PFSK-1 (cell line): ENCODE data around the gene ECE1.

Experiments used
- FOXP2 ChIP-seq: optimal IDR thresholded peaks from 2 replicates; pipeline ENCODE3; 2011; ENCODE audit warnings: borderline replicate concordance, control low read depth, inconsistent platforms; ENCODE audit not compliant: insufficient read depth; ENCODE audit errors: extremely low read length, extremely low read depth
- POLR2AphosphoS5 ChIP-seq: IDR thresholded peaks from 2 replicates; pipeline ENCODE4 v1.6.1; 2012; ENCODE audit warnings: low read depth, mild to moderate bottlenecking, control low read depth, low read length, moderate library complexity
- SIN3A ChIP-seq: IDR thresholded peaks from 2 replicates; pipeline ENCODE4 v1.6.1; 2012; ENCODE audit warnings: mild to moderate bottlenecking, low read length, moderate library complexity, borderline replicate concordance; ENCODE audit not compliant: insufficient read depth
- TAF1 ChIP-seq: IDR thresholded peaks from 2 replicates; pipeline ENCODE4 v1.6.1; 2012; ENCODE audit warnings: low read length, control low read depth, borderline replicate concordance; ENCODE audit not compliant: insufficient read depth
- TF ChIP-seq, protein P1 (sequence below), 2 experiments: IDR thresholded peaks; 2 replicates each; pipeline versions ENCODE4 v1.6.1 to v1.8.0; 2011 to 2012; ENCODE audit warnings: low read depth in 2 of 2, low read length in 2 of 2, control low read depth in 1 of 2, inconsistent platforms in 1 of 2, mild to moderate bottlenecking in 1 of 2, moderate library complexity in 1 of 2; ENCODE audit not compliant: insufficient read depth in 1 of 2

DNA sequence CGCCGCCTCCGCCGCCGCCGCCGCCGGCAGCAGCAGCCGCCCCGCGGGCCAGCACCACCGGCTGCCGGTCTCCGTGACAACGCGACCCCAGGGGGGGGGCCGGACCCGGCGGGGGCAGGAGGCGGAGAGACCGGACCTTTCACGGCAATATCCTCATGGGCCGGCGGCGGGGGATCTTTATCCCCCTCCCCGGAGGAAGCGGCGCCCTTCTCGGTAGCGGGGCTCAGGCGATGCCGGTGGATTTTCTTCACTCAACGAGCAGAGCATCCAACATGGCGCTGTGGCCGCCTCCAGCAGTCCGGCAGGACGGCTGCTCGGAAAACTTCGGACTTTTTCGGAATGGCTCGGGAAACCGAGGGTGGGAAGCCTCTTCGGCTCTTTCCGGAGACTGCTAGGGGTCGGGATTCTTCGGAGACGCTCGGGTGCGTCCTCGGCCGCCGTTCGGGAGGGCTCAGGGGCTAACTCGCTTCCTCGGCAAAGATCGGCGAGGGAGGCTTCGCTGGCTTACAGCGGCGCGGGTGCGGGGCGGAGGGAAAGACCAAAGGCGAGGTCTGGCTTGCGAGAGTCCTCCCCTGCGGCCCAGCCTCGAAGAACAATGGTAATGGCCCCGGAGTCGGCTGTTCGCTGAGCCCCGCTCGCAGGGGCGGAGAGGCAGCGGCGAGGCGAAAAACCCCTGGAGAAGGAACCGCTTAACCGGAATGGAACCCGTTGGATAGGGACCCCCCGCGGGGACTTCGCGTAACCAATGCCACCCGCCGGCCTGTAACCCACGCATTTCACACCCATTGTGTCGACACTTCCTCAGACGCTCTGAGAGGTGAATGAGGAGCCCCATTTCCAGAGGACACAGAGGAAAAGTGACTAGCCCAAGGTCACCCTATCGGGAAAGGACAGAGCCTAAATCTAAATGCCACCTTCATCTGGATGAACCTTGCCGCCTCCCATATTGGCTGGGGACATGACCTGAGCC is 113.4 kb downstream of the ECE1 start, which contains the start of gene EIF4G3:
- TF ChIP-seq TAF1 (peak; percentile 83), SIN3A (no peak), POLR2AphosphoS5 (peak; percentile 93), FOXP2 (no peak)
- TF ChIP-seq, protein P1, sequence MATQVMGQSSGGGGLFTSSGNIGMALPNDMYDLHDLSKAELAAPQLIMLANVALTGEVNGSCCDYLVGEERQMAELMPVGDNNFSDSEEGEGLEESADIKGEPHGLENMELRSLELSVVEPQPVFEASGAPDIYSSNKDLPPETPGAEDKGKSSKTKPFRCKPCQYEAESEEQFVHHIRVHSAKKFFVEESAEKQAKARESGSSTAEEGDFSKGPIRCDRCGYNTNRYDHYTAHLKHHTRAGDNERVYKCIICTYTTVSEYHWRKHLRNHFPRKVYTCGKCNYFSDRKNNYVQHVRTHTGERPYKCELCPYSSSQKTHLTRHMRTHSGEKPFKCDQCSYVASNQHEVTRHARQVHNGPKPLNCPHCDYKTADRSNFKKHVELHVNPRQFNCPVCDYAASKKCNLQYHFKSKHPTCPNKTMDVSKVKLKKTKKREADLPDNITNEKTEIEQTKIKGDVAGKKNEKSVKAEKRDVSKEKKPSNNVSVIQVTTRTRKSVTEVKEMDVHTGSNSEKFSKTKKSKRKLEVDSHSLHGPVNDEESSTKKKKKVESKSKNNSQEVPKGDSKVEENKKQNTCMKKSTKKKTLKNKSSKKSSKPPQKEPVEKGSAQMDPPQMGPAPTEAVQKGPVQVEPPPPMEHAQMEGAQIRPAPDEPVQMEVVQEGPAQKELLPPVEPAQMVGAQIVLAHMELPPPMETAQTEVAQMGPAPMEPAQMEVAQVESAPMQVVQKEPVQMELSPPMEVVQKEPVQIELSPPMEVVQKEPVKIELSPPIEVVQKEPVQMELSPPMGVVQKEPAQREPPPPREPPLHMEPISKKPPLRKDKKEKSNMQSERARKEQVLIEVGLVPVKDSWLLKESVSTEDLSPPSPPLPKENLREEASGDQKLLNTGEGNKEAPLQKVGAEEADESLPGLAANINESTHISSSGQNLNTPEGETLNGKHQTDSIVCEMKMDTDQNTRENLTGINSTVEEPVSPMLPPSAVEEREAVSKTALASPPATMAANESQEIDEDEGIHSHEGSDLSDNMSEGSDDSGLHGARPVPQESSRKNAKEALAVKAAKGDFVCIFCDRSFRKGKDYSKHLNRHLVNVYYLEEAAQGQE (IDR thresholded peaks at IDR 0.05; ENCODE audit: insufficient read depth in 1 of 2, low read depth in 2 of 2, low read length in 2 of 2) = no peak
